HG02678 (cell line): ENCODE measurements around the gene FAM3C.

Experiments used
- ATAC-seq: cut with Tn5 transposase; IDR thresholded peaks from one replicate; pipeline ENCODE4 v1.9.1; 2021; ENCODE audit warnings: mild to moderate bottlenecking, moderate library complexity; ENCODE audit not compliant: unreplicated experiment

The FAM3C gene

DNA sequence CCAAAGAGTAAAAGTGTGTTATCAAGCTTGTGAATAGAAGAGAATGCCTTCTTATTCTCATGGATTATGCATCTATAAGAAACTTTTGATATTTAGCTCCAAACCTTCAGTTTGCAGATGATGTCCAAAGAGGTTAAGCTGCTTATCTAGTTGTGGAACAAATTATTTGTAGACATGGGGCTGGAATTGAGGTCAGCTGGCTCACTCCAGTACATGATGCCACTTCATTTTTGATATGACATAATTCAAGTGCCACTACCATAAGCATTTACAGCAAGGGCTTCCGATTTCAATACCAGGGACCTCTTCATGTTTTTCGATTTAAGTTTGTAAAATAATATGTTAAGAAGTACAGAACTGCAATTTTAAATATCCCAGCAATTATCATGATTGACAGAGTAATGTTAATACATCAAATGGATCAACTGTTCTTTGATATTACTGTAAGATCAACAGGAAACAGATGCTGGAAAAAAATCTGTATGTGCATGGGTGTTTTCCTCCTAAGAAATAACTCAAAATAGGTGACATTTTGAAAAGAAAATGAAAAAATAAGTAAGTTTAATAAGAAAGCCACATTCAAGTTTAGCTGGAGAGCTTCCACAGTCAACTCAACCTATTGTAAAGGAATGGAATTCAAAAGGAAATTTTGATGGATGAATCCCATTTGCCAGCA is 12.7 kb downstream of the FAM3C start:
- ATAC-seq: no peak

DNA sequence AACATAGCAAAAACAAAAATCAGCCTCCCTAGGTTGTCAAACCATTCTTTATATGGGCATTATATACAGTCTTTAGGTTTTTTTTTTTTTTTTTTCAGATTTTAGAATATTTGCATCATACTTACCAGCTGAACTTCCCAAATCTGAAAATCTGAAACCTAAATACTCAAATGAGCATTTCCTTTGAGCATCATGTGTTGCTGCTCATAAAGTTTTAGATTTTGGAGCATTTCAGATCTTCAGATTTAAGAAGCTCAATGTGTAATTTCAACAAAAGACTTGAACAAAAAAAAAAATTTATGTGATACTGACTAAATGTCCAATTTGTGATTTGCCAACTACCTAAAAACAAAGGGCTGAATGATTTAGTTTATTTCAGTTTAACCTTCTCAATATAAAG is 13.6 kb downstream of the FAM3C start:
- ATAC-seq: no peak

- ATAC-seq: no peak
Measured at GRCh38 chr7:121379930-121380329, 16.2 kb downstream of the FAM3C start.

DNA sequence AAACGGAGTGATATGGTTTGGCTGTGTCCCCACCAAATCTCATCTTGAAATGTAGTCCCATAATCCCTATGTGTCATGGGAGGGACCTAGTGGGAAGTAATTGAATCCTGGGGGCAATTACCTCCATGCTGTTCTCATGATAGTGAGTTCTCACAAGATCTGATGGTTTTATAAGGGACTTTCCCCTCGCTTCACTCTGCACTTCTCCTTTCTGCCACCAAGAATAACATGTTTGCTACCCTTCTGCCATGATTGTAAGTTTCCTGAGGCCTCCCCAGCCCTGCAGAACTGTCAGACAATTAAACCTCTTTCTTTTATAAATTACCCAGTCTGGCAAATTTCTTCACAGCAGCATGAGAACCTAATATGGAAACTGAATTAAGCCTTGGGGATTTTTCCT is 19.1 kb downstream of the FAM3C start:
- no peak for ATAC-seq

- no peak for ATAC-seq
Measured at GRCh38 chr7:121373177-121373576, 22.9 kb downstream of the FAM3C start.

DNA sequence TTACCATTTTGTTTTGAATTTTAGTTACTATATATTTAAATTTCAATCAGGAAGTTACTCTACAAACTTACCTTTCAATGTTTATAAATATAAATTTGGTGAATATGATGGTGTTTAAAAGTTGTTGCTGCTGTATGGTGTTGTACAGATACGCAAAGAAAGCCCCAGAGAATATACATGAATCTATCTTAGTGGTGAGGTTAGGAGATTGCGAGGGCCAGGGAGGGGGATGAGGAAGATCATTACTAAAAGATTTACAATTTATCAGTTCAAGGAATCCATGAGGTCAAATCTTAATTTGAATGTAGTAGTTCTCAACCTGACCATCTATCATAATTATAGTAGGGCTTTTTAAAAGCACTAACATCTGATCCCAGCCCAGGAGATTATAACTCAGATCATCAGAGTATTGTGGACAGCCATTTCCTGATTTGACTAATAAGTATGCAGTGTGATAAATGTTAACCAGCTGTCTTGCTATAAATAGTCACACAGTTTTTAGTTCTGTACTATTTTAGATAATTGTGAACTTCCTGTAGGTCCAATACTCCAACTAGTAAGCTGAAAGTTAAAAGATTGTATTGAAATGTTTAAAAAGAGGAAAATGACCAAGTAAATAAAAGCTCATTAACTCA is 23.6 kb downstream of the FAM3C start:
- peak; percentile 88 for ATAC-seq

GRCh38 chr7:121371883-121372282 is 24.2 kb downstream of the FAM3C start:
- no peak for ATAC-seq

DNA sequence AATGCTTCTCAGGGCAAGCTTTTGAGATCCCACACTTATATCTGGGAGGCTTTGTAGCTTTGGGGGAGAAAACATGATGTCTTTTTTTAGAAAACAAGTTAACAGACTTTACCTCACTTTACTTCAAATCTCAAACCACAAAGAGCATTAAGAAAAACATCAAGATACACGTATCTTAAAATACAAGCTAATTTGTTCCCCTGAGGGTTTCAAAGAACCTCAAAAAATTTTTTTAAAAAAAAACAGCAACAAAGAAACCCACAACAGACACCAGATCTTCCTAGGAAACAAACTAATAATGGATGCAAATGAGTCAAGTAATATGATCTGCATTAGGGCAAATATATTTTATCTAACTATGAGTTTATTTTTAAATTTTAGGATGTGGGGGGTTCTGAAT is 24.7 kb downstream of the FAM3C start:
- no peak for ATAC-seq

DNA sequence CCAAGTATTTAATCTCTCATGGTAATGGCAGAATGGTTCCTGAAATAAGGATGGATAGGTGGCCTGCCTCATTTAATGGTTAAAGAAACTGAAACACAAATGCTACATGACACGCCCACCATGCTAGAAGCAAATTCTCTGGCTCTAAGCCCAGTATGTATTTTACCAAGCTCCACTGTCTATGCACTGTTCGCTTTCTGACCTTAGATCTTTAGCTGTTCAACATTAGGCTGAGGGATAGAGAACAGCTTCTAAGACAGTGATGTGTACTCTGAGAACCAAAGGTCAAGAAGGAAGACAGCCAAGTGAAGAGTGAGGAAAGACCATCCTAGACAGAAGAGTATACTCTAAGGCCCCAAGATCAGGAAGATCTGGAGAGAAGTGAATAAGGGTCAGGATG is 26.6 kb downstream of the FAM3C start:
- peak; percentile 60 for ATAC-seq

- ATAC-seq: no peak
Measured at GRCh38 chr7:121366852-121367431, 29.2 kb downstream of the FAM3C start.

DNA sequence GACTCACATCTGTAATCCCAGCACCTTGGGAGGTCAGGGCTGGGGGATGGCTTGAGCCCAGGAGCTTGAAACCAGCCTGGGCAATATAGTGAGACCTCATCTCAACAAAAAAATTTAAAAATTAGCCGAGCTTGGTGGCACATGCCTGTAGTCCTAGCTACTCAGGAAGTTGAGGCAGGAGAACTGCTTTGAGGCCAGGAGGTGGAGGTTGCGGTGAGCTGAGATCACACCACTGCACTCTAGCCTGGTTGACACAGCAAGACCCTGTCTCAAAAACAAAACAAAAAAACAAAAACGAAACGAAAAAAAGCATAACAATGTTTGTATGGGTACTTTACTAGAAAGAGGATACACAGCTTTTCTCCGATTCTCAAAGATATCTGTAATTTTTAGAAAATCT is 35.5 kb downstream of the FAM3C start:
- ATAC-seq: no peak

- no peak for ATAC-seq
Measured at GRCh38 chr7:121355574-121355973, 40.5 kb downstream of the FAM3C start.

GRCh38 chr7:121352323-121352722 is 43.8 kb downstream of the FAM3C start:
- no peak for ATAC-seq

GRCh38 chr7:121351682-121352081 is 44.4 kb downstream of the FAM3C start:
- no peak for ATAC-seq

- no peak for ATAC-seq
Measured at GRCh38 chr7:121344497-121344896, 51.6 kb downstream of the FAM3C start.

DNA sequence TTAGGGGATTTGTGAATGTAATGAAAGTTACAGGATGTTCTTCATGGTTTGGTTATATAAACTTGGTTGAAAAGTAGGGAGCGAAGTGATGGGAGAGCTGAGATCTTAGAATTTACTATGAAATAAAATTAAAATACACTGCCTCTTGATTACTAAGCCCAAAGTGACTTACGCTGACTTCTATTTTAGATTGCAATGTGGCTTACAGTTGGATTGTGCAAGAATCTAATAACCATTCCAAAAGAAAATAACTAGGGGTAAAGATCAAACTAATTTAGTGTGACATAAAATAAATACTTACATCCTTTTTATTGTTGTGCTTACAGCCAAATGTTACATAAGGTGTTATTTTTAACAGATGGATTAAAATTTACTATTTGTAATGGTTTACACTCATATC is 52.0 kb downstream of the FAM3C start:
- no peak for ATAC-seq

GRCh38 chr7:121343302-121343701 is 52.8 kb downstream of the FAM3C start:
- ATAC-seq: no peak

DNA sequence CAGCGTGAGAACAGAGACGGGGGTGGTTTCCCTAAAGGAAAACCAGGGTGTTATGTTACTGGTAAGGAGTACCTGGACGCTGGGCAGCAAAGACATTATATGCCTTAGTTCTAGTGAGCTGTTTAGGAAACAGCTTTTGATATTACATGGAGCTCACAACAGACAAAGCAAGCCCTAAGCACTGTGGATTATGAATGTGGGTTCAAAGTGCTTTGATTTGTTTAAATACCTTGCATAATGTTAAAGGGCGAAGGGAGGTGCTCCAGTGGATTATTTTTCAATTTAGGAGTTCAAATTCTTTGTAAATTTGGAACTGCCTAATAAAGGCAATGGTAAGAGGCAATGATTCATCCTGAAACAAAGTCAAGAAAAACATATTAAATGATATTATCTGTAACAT is 53.5 kb downstream of the FAM3C start:
- no peak for ATAC-seq

DNA sequence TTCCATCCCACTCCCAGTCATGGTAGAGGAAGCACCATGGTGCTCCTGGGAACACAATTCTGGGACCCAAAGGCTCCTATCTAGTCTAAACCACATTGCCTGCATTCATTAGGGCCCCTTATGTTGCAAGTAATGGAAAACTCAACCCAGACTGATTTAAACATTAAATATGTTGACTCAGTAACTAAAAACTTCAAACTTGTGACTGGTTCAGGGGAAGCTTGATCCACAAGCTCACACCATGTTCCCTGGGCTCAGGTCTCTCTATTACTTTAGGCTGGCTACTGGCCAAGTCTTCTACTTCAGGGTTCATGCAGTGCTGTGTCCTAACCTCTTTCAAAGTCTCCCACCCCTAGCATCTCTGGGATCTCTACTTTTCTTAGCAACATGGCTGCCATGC is 54.2 kb downstream of the FAM3C start:
- ATAC-seq: no peak

GRCh38 chr7:121339082-121339481 is 57.0 kb downstream of the FAM3C start:
- no peak for ATAC-seq

- no peak for ATAC-seq
Measured at GRCh38 chr7:121337398-121337797, 58.7 kb downstream of the FAM3C start.

DNA sequence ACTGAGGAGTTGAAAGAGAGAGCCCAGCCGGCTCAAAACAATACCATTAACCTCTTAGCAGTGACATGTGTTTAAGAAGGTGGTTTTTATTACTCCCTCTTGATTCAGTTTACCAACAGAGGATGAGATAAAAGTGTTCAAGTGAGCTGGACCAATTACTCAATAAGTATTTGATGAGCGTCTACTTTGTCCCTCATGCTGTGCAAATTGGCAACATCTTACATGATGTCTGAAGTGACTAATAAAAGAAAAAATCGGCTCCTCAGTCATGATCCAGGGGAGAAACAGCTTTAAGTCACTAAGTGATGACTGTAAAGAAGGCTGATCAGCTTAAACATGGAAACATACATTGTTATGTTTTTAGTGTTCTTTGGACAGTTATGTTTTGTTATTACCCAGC is 59.5 kb downstream of the FAM3C start:
- no peak for ATAC-seq
